Measurements from ENCODE around the gene KRTAP21-3.

GRCh38 chr21:30718239-30718909 lies at the start of gene KRTAP21-3:
- TF ChIP-seq POLR2A (IDR thresholded peaks at IDR 0.05) (no peak), CTCF (IDR thresholded peaks at IDR 0.05) (no peak)
